Chondrocyte (in vitro differentiated cells): Measurements from ENCODE around the gene AWAT1. TPM values are rescaled to one million over a fixed set of nuclear protein-coding genes. Genes with fewer than 3 reads are reported as not detected.
A peak's percentile ranks its signal among the peaks of the same experiment; 100 is the strongest.
"Not testable (repeated sequence)": the region's sequence is repeated elsewhere in the genome, so short reads cannot be mapped to it uniquely, and the experiment has no call there.

Source experiments
- DNase-seq: peaks from one replicate; pipeline ENCODE4 v3.0.0; 2021; ENCODE audit warnings: mixed read lengths, low spot score
- H3K27ac Mint-ChIP-seq: one replicate; pipeline ENCODE4 v1.8.0; 2021; ENCODE audit warnings: mild to moderate bottlenecking, moderate library complexity, mixed read lengths; ENCODE audit not compliant: unreplicated experiment
- H3K27me3 Mint-ChIP-seq: 2 replicates; pipeline ENCODE4 v1.8.0; 2021; ENCODE audit warnings: low read depth, mixed read lengths
- H3K36me3 Mint-ChIP-seq: 2 replicates; pipeline ENCODE4 v1.8.0; 2021; ENCODE audit warnings: low read depth, mixed read lengths
- H3K4me1 Mint-ChIP-seq: 2 replicates; pipeline ENCODE4 v1.8.0; 2021; ENCODE audit warnings: low read depth, mild to moderate bottlenecking, mixed read lengths
- H3K4me3 Mint-ChIP-seq: one replicate; pipeline ENCODE4 v1.8.0; 2021; ENCODE audit warnings: mild to moderate bottlenecking, moderate library complexity, mixed read lengths; ENCODE audit not compliant: unreplicated experiment
- H3K9me3 Mint-ChIP-seq: 2 replicates; pipeline ENCODE4 v1.8.0; 2021; ENCODE audit warnings: low read depth, mixed read lengths
- long read RNA-seq: library from polyadenylated mRNA; stranded (forward); transcript quantifications from one replicate; pipeline ENCODE4 v2.0.0, GENCODE V29; 2021
- total RNA-seq: library from RNA; stranded (reverse); gene quantifications from 3 replicates; pipeline ENCODE4 v1.2.1, GENCODE V29; 2021
- TF ChIP-seq, protein P1 (sequence below): fragments of 200-600 bp; sonication (generic); IDR thresholded peaks from 2 replicates; pipeline ENCODE4 v1.5.0; 2021; ENCODE audit warnings: antibody characterized with exemption, mild to moderate bottlenecking, moderate library complexity

The AWAT1 gene
- not detected in 3 replicates for total RNA-seq
- long read RNA-seq, result 0 reads

DNA sequence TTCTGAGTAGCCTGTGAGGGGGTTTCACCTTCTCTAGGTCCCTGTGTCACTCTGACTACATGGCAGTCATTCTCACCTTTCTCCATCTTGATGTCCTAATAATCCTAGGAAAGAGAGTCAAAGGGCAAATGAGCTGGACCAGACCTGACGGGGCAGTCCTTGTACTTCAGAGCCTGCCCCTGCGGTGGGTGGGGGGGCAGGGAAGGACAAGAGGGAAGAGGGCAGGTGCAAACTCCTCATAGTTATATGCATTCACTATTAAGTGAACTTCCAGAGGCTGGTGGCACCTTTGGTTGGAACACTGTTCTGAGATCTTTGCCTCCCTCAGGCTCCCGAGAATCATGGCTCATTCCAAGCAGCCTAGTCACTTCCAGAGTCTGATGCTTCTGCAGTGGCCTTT is at the start of gene AWAT1:
Gene AWAT1, plus strand, starts transcription at position 301 of the 400 bp plus-strand sequence. Its CDS starts 41 bp downstream, at position 342.
- no peak for DNase-seq
- H3K36me3 Mint-ChIP-seq, result peaks cover 2% of the 10 kb centered on the region
- H3K9me3 Mint-ChIP-seq, result peaks cover 5% of the 10 kb centered on the region
- no peaks in the 10 kb centered on the region for H3K4me1 Mint-ChIP-seq
- no peak within 1 kb of the TSS for H3K27ac Mint-ChIP-seq
- peaks cover 5% of the 10 kb centered on the region for H3K27me3 Mint-ChIP-seq
- TF ChIP-seq, protein P1, sequence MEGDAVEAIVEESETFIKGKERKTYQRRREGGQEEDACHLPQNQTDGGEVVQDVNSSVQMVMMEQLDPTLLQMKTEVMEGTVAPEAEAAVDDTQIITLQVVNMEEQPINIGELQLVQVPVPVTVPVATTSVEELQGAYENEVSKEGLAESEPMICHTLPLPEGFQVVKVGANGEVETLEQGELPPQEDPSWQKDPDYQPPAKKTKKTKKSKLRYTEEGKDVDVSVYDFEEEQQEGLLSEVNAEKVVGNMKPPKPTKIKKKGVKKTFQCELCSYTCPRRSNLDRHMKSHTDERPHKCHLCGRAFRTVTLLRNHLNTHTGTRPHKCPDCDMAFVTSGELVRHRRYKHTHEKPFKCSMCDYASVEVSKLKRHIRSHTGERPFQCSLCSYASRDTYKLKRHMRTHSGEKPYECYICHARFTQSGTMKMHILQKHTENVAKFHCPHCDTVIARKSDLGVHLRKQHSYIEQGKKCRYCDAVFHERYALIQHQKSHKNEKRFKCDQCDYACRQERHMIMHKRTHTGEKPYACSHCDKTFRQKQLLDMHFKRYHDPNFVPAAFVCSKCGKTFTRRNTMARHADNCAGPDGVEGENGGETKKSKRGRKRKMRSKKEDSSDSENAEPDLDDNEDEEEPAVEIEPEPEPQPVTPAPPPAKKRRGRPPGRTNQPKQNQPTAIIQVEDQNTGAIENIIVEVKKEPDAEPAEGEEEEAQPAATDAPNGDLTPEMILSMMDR, result no peak
- no peak within 1 kb of the TSS for H3K4me3 Mint-ChIP-seq

DNA sequence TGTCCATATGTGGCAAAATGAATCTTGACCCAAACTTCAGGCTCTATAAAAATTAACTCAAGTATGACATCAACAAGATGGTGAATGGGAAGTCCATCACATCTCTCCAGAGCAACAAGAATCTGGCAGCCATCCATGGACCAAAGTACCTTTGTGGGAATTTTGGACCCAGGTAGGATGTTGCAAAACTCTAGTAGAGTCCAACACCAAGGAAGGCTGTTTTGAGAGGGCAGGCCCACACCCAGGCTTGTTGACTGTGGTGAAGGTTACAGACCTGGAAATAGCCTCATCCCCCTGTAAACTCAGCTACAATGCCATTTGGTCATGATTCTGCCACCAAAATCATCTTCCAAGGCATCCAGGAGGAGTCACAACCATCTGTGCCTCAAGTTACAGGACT is 44.2 kb upstream of the AWAT1 start:
- TF ChIP-seq, protein P1, result no peak
- Mint-ChIP-seq H3K27me3 (no peaks in the 10 kb centered on the region), H3K4me3 (no peak overlapping the region), H3K36me3 (peaks cover 4% of the 10 kb centered on the region), H3K4me1 (no peaks in the 10 kb centered on the region), H3K9me3 (peaks cover 41% of the 10 kb centered on the region), H3K27ac (no peak overlapping the region)
- DNase-seq, result no peak

DNA sequence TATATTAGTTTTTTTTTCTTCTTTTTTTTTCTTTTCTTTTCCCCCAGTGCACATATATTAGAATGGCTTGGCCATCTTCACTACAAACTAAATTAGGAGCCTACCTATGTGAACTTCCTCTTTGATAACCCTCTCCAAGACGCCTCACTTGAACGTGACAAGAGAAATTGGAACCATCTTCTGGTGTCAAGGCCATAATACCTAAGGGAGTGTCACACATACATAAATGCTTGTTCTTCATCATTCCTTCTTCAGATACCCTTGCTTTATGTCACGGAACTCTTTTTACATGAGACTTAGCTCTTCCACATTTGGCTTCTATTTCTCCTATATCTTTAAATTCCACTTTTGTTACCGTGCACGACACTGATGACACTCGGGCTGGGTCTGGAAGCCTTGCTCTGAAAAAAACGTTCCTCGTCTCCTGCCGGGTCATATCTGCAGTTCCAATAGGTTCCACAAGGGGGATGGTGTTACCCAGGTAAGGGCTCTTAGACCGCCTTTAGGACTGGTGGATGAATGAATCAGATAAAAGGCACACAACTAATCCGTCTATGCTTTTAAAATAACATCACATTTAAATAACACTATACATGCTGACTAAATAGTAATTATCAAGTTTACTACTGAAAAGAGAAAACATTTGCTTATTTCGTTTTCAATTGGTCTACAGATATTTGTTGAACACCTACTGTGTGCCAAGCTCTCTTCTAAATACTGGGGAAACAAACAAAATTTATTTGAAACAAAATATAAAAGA is 37.3 kb upstream of the AWAT1 start:
- Mint-ChIP-seq H3K4me3 (no peak overlapping the region), H3K27me3 (no peaks in the 10 kb centered on the region), H3K9me3 (peaks cover 30% of the 10 kb centered on the region), H3K4me1 (peaks cover 3% of the 10 kb centered on the region), H3K36me3 (no peaks in the 10 kb centered on the region), H3K27ac (no peak overlapping the region)
- TF ChIP-seq, protein P1, result peak; percentile 73
- no peak for DNase-seq

DNA sequence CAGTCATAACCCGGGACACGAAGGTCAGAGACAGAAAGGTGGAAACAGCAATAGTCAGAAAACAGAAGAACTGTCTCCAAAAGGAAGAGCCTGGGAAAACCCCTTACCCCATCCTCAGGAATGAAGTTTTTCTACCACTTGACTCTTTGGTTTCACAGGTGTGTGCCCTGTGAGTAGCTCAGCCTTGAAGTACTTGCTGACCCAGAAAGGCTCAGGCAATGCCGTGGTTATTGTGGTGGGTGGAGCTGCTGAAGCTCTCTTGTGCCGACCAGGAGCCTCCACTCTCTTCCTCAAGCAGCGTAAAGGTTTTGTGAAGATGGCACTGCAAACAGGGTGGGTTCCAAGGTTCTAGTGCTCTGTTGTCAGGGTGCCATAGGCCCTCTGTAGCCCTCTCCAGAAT is 32.7 kb upstream of the AWAT1 start:
- Mint-ChIP-seq H3K27ac (no peak overlapping the region), H3K4me3 (no peak overlapping the region), H3K36me3 (no peaks in the 10 kb centered on the region), H3K9me3 (peaks cover 26% of the 10 kb centered on the region), H3K4me1 (peaks cover 3% of the 10 kb centered on the region), H3K27me3 (peaks cover 8% of the 10 kb centered on the region)
- TF ChIP-seq, protein P1, result no peak
- DNase-seq, result no peak

DNA sequence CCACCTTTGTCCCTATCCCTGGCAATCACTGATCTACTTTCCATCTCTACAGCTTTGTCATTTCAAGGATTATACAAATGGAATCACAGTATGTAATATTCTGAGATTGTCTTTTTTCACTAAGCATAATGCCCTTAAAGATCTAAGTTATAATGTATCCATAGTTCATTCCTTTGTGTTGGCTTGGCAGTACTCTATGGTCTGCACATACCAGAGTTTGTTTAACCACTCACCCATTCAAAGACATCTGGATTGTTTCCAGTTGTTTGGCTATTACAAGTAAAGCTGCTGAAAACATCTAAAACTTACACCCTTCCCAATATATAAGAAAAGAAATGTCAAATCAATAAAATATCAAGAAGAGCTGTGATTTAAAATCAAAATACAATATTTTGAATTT is 26.0 kb upstream of the AWAT1 start:
- Mint-ChIP-seq H3K36me3 (no peaks in the 10 kb centered on the region), H3K27me3 (peaks cover 7% of the 10 kb centered on the region), H3K4me1 (no peaks in the 10 kb centered on the region), H3K9me3 (peaks cover 18% of the 10 kb centered on the region), H3K27ac (no peak overlapping the region), H3K4me3 (no peak overlapping the region)
- TF ChIP-seq, protein P1, result no peak
- DNase-seq, result no peak

DNA sequence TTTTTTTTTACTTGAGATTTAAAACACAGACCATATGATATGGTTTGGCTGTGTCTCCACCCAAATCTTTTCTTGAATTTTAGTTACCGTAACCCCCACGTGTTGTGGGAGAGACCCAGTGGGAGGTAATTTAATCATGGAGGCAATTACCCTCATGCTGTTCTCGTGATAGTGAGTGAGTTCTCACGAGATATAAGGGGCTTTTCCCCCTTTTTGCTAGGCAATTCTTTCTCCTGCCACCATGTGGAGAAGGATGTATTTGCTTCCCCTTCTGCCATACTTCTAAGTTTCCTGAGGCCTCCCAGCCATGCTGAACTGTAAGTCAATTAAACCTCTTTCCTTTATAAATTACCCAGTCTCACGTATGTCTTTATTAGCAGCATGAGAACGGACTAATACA is 24.9 kb upstream of the AWAT1 start:
- not testable (repeated sequence) for H3K36me3 Mint-ChIP-seq, H3K4me1 Mint-ChIP-seq, H3K27me3 Mint-ChIP-seq, H3K4me3 Mint-ChIP-seq, DNase-seq, H3K27ac Mint-ChIP-seq
- peaks cover 18% of the 10 kb centered on the region for H3K9me3 Mint-ChIP-seq
